Adipocyte (in vitro differentiated cells): ENCODE data around the gene CARD10.
A peak's percentile ranks its signal among the peaks of the same experiment; 100 is the strongest.
"Not testable (repeated sequence)": the region's sequence is repeated elsewhere in the genome, so short reads cannot be mapped to it uniquely, and the experiment has no call there.

Source experiments
- DNase-seq: peaks from one replicate; pipeline ENCODE4 v3.0.0-alpha.2; 2015; ENCODE audit warnings: low read depth
- H3K27me3 ChIP-seq: replicated peaks from 2 replicates; pipeline ENCODE4 v1.7.0; 2013; ENCODE audit warnings: mild to moderate bottlenecking, low read length, moderate library complexity; ENCODE audit not compliant: control insufficient read depth, insufficient read depth
- H3K36me3 ChIP-seq: 2 replicates; pipeline ENCODE4 v1.7.0; 2013; ENCODE audit warnings: low read length, mild to moderate bottlenecking, moderate library complexity; ENCODE audit not compliant: control insufficient read depth, insufficient read depth, severe bottlenecking
- H3K4me1 ChIP-seq: 2 replicates; pipeline ENCODE4 v1.7.0; 2013; ENCODE audit warnings: mild to moderate bottlenecking, low read length, moderate library complexity; ENCODE audit not compliant: control insufficient read depth, insufficient read depth
- H3K4me3 ChIP-seq: 2 replicates; pipeline ENCODE4 v1.7.0; 2013; ENCODE audit warnings: mild to moderate bottlenecking, low read length, moderate library complexity
- H3K9ac ChIP-seq: 2 replicates; pipeline ENCODE4 v1.7.0; 2013; ENCODE audit warnings: mild to moderate bottlenecking, low read length, moderate library complexity
- H3K9me3 ChIP-seq: 2 replicates; pipeline ENCODE4 v1.7.0; 2013; ENCODE audit warnings: mild to moderate bottlenecking, low read length, moderate library complexity; ENCODE audit not compliant: control insufficient read depth

The CARD10 gene

DNA sequence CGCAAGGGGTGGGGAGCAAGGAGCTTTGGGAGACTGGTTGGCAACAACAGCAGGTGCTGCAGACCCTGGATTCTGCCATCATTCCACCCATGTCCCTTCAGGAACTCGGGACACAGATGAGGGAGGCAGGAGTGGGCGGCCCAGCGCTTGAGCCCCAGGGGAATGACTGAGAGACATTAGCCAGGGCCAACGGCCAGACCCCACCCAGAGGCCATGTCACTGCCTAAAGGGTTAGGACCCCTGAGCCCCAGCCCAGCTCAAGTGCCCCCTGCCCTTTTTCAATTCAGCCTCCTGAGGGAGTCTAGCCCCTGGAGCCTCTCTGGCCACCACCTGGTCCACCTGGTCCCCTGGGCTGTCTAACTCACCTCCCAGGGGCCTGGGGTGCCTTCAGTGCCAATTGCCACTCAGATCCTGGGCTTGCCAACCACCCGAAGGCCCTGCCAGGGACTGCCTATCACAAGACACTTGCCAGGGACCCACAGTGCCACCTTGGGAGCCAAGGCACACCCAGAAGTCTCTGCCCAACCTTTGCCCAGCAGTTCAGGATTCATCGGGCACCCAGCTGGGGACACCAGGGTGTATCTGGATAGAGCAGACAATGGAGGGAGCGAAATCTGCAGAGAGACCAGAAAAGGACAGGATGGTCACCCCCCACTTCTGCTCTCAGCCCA, 49.7 kb downstream of the CARD10 start:
- Histone ChIP-seq H3K36me3 (no peaks in the 10 kb centered on the region), H3K9ac (no peak overlapping the region), H3K4me3 (no peak overlapping the region), H3K4me1 (no peaks in the 10 kb centered on the region), H3K9me3 (no peaks in the 10 kb centered on the region), H3K27me3 (peaks cover 74% of the 10 kb centered on the region)
- DNase-seq, result no peak

DNA sequence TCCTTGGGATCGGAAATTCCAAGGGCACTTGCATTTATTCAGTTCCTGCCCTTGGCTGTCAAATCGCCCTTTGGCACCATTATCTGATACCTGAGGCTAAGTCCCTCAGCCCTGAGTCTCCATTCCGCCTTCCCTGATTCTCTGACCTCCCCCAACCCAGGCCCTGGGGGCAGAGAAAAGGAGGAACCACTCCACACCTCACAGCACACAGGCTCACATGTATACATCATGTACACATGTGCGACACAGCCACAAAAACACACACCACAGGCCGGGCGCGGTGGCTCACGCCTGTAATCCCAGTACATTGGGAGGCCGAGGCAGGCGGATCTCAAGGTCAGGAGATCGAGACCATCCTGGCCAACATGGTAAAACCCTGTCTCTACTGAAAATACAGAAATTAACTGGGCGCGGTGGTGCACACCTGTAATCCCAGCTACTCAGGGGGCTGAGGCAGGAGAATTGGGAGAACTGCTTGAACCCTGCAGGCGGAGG, 51.0 kb downstream of the CARD10 start:
- not testable (repeated sequence) for H3K4me1 ChIP-seq, H3K9ac ChIP-seq, H3K36me3 ChIP-seq, H3K9me3 ChIP-seq, DNase-seq, H3K4me3 ChIP-seq
- H3K27me3 ChIP-seq, result peaks cover 67% of the 10 kb centered on the region

DNA sequence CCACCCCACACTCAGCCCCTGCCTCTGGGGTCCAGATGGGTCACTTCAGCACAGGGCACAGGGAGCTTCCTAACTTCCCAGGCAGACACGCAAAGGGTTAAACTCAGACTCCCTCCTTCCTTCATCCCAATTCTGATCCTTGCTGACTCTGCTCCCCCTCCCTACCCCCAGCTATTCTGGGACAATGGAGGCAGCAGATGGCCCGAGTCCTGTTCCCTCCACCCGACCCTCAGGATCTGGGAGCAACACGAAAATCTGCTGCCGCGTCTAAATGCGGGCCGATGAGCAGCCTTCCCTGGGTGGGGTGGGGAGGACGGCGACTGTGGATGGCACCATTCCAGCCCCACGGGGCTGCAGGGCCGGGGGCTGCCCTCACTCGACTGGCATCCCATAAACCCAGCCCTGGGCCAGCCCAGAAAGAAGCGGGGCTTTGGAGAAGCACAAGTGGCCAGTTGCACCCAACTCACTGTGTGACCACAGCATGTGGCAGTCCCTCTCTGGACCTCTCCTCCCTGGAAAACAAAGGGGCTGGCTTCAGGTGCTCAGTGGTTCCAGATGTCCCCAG, 51.7 kb downstream of the CARD10 start:
- Histone ChIP-seq H3K9ac (no peak overlapping the region), H3K9me3 (no peaks in the 10 kb centered on the region), H3K27me3 (peaks cover 66% of the 10 kb centered on the region), H3K4me1 (no peaks in the 10 kb centered on the region), H3K4me3 (no peak overlapping the region), H3K36me3 (no peaks in the 10 kb centered on the region)
- DNase-seq, result no peak

DNA sequence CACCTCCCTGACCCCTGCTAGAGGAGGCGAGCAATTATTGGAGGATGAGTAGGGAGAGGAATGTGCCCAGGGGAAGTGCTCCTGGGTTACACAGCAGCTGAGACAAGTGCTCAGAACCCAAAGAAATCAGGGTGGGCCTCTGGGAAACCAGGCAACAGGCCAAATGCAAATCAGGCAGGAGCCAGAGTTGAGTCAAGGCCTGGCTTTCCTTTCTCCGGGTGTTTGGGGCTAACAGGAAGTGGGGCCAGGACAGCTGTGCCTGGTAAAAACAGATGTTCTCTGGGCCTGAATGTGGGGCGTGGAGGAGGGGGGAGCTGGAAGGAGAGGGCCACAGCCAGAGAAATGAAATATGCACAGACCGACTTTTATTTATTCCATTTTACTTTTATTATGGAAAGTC, 55.0 kb downstream of the CARD10 start:
- Histone ChIP-seq H3K36me3 (no peaks in the 10 kb centered on the region), H3K4me1 (no peaks in the 10 kb centered on the region), H3K9ac (no peak overlapping the region), H3K4me3 (no peak overlapping the region), H3K27me3 (peaks cover 70% of the 10 kb centered on the region), H3K9me3 (no peaks in the 10 kb centered on the region)
- DNase-seq, result no peak

DNA sequence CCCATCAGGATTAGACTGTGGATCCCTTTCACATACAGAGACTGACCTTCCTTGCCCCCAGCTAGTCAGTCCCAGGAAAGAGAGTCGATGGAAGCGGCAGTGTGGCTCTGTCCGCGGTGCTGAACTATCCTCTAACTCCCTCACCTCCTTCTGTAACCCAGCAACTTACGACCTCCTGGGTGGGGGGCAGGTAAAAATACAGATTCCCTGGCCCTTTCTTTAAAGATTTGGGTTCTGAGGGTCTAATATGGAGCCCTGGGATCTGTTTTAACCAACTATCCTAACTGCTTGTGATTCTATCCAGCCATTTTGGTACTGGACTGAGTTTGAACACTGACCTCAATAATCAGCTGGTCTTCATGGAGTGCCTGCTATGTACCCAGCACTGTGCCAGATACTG, 56.2 kb downstream of the CARD10 start:
- H3K4me3 ChIP-seq, result no peak overlapping the region
- H3K9ac ChIP-seq, result no peak overlapping the region
- H3K9me3 ChIP-seq, result no peaks in the 10 kb centered on the region
- no peaks in the 10 kb centered on the region for H3K36me3 ChIP-seq
- no peaks in the 10 kb centered on the region for H3K4me1 ChIP-seq
- H3K27me3 ChIP-seq, result peaks cover 67% of the 10 kb centered on the region
- peak; percentile 53 for DNase-seq

DNA sequence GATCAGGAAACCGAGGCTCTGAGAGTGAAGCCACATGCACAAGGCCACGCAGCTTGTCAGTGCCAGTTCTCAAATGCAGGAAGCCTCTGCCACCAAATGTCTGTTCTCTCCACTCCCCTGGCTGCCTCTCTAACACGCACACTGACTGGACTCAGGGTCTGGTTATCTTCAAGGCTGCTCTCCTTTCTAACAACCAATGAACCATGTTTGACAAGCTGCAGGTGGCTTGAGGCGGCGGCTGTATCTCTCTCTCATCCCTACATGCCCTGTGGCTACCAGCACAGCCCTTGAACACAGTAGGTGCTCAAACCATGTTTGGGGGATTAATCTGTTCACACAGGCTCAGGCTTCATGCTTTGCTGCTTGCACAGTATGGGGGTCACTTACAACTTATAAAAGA, 56.8 kb downstream of the CARD10 start:
- H3K9me3 ChIP-seq, result no peaks in the 10 kb centered on the region
- DNase-seq, result no peak
- H3K27me3 ChIP-seq, result peaks cover 64% of the 10 kb centered on the region
- no peak overlapping the region for H3K4me3 ChIP-seq
- no peaks in the 10 kb centered on the region for H3K4me1 ChIP-seq
- no peak overlapping the region for H3K9ac ChIP-seq
- no peaks in the 10 kb centered on the region for H3K36me3 ChIP-seq

DNA sequence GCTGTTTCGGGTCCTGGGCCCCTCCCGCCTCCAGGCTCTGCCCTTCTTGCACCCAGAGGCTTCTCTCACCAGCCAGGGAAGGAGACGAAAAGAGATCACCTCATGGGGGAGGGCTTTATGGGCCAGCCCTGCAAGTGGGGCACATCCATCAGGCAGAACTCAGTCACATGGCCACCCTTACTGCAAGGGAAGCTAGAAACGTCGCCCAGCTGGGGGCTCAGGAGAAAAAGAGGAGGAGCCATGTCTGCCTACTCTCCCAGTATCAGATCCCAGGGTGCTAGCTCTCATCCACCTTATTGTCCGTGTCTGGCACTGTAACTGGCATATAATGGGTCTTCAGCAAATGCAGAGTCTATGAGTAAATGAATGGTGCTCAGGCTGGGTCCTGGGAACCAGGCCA, 57.3 kb downstream of the CARD10 start:
- DNase-seq, result no peak
- Histone ChIP-seq H3K27me3 (peaks cover 60% of the 10 kb centered on the region), H3K9me3 (no peaks in the 10 kb centered on the region), H3K4me1 (no peaks in the 10 kb centered on the region), H3K9ac (no peak overlapping the region), H3K36me3 (no peaks in the 10 kb centered on the region), H3K4me3 (no peak overlapping the region)

DNA sequence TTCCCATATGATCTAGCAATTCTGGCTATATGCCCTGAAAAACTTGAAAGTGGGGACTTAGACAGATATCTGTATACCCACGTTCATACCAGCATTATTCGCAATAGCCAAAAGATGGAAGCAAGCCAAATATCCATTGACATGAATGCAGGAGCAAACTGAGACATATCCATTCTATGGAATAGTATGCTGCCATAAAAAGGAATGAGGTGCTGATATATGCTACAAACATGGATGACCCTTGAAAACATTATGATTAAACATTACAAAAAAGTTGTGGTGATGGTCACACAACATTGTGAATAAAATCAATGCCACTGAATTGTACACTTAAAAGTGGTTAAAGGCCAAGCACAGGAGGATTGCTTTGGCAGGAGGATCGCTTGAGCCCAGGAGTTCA, 58.5 kb downstream of the CARD10 start:
- Histone ChIP-seq H3K4me1 (peaks cover 3% of the 10 kb centered on the region), H3K4me3 (no peak overlapping the region), H3K9me3 (no peaks in the 10 kb centered on the region), H3K27me3 (peaks cover 48% of the 10 kb centered on the region), H3K9ac (no peak overlapping the region), H3K36me3 (no peaks in the 10 kb centered on the region)
- DNase-seq, result no peak

DNA sequence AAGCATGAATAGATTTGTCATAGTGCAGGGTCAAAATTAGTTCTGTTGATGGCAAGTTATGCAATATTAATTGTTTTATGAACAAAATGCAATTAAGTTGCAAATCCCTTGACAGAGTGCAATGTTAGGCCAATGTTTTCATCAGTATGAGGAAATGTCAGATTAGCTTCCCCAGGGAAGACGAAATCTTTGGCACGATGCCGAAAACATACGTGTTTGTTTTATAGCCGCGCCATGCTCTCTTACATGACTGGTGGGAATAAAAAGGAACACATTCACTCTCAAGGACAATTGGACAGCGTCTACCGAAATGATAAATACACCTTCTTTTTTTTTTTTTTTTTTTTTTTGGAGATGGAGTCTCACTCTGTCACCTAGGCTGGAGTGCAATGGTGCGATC, 60.0 kb downstream of the CARD10 start:
- Histone ChIP-seq H3K4me1 (peaks cover 17% of the 10 kb centered on the region), H3K27me3 (peaks cover 36% of the 10 kb centered on the region), H3K36me3 (no peaks in the 10 kb centered on the region), H3K9ac (no peak overlapping the region), H3K4me3 (no peak overlapping the region), H3K9me3 (no peaks in the 10 kb centered on the region)
- no peak for DNase-seq

DNA sequence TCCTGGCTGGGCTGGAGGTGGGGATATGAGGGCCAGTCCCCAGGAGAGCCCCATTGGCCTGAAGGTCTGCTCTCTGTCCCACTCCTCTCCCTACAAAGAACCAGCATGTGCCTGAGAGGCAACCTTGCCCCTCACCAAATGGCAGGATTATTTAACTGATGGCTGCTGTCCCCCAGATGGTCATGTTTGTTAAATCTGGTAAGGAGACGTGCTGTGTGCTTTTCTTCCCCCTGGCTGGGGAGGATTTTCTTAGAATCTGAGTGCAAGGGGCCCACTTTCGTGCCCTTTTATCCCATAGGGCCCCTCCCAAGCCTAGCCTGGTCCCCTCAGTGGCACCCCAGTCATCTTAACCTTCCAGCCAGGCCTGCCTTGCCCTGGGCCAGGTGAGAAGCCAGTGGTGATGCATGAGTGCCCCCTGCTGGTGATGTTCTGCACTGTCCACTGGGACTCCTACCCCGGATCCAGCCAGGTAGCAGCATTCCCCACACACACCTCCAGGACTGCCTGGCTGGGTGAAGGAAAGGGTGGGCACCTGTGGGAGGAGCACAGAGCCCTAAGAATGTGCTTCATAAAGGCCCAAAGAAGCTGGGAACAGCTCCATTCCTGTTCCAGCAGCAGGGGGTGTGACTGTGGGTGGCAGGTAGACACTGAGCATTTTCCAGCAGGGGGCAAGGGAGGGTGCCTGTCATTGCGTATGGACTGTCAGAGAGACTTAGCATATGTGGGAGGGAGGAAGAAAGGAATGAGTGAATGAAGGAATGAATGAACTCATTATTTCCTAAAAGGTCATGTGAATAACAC, 61.9 kb downstream of the CARD10 start:
- Histone ChIP-seq H3K9me3 (no peaks in the 10 kb centered on the region), H3K36me3 (no peaks in the 10 kb centered on the region), H3K4me1 (peaks cover 17% of the 10 kb centered on the region), H3K4me3 (no peak overlapping the region), H3K9ac (no peak overlapping the region), H3K27me3 (peaks cover 25% of the 10 kb centered on the region)
- DNase-seq, result peak; percentile 78

DNA sequence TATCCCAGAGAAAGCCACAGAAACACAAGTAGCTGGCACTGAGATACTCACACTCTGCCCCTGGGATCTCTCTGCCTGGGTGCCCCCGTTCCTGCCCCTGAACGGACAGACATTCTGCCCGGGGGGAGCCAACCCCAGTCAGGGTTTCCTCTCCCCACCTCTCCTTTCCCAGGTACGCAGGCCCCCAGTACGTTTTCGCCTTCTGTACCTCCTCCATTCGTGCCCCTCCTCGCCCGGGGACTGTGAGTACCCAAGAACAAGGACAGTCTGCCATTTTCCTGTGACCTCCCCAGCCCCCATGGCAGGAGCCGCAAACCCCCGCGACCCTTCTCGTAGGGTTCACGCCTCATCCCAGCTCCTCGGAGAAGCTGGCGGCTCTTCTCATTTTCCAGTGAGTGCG, 62.9 kb downstream of the CARD10 start:
- DNase-seq, result no peak
- Histone ChIP-seq H3K9me3 (peaks cover 6% of the 10 kb centered on the region), H3K4me3 (no peak overlapping the region), H3K36me3 (no peaks in the 10 kb centered on the region), H3K27me3 (peaks cover 19% of the 10 kb centered on the region), H3K4me1 (peaks cover 17% of the 10 kb centered on the region), H3K9ac (no peak overlapping the region)
